GM15510 (cell line): ENCODE data around the gene SH3RF1.

Source experiments
- POLR2A ChIP-seq: IDR thresholded peaks from 3 replicates; pipeline ENCODE4 v1.6.1; 2011; ENCODE audit warnings: borderline replicate concordance; ENCODE audit not compliant: insufficient read length; ENCODE audit errors: extremely low read depth

SH3RF1 gene

DNA sequence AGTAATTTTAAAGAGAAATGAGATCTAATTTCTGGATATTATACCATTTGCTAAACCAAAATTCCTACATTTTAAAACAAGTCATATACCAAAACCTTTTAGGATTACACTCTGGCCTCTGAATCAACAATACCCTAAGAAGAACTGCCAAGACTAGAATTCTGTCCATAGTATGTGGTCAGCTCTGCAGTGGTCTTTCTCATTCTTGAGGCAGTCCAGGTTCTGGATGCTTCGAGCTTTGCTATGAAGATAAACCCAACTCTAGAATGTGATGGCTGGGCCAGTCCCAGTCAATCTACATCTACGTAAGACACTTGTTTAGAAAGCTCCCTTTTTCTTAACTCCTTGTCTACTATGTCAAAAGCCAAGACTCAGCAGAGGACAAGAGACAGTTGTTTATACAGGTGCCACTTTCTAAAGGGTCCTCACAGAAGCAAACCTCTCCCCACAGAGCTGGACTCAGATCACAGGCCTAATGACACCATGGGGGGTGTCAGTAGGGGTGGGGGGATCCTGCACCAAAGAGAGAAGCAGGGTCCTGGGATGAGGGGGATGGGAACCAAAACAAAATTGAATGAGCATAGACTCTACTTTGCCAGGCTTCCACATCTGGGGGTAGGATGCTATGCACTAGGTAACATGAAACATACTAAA lies 63.2 kb downstream of the SH3RF1 start:
- no peak for TF ChIP-seq POLR2A

DNA sequence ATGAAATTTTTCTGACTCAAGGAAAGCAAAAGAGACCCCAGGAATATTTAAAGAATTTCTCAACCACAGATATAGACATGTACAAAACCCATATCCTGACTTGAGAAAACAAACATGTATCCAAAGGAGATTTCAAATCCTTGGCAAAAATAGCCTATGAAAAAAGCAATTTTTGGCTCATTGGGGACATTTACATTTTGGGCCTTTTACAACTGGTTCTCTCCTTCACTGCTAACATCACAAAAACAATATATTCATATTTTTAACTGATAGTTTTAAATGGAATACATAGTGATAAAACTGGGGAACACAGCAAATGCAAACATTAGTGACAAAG lies 65.0 kb downstream of the SH3RF1 start:
- TF ChIP-seq POLR2A = no peak

DNA sequence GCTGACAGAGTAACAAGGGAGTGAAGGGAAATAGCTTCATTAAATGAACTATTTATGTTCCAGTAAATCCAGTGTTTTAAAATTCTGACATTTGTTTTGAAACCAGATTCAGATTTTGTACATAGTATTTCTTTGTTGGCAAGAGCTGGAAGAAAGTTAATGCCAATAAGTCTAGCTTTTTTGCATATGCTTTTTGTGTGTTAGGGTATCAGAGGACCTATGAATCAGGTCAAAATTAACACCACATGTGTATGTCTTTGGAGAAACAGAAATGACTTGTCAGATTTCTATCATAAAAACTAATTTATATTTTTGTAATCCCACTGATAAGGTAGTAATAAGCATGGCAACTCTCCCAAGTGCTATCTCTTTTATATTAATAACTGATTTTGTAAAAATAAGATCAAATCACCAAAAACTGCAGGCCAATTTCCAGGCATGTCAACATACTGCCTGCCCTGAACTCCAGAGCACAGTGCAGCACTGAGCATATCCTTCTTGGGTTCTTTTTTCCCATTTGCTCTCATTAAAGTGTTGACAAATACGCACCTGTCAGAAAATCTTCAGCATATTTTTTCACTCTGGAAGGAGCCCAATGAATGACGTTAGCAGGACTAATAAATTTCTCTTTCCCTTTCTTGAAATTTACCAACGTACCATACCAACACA lies 65.5 kb downstream of the SH3RF1 start:
- TF ChIP-seq POLR2A = no peak

DNA sequence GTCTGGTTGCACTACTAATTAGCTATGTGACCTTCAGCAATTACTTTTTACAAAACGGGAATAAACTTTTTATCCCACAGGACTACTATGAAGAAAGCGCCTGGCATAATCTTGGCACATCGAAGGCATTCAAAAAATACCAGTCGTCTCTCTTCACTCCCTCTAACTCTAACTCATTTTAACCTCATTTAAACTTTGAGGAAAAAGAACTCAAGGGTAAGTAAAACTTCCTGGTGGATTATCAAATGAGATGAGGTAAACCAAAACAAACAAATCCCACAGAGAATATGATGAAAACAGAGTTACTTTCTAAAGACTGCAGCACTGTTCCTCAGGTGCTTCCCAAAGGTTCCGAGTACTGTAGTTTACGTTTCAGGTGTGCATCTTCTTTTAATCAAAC lies 66.9 kb downstream of the SH3RF1 start:
- no peak for TF ChIP-seq POLR2A

DNA sequence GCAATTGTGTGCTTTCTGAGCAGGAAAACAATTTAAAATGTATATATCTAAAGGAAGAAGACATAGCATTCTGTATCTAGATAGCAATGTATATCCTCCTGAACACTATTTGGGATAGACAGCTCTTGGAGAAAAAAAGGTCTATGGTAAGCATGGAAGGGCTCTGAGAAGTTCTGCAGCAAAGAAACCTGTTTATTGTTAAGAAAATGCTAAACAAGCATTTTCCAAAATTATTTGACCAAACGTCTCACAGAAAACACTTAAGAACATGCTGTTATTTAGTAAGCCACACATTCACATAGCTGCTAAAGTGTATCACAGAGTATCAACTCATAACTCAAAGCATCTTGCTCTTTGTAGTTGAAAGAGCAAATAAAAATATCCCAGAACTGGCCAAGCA lies 67.9 kb downstream of the SH3RF1 start:
- no peak for TF ChIP-seq POLR2A

DNA sequence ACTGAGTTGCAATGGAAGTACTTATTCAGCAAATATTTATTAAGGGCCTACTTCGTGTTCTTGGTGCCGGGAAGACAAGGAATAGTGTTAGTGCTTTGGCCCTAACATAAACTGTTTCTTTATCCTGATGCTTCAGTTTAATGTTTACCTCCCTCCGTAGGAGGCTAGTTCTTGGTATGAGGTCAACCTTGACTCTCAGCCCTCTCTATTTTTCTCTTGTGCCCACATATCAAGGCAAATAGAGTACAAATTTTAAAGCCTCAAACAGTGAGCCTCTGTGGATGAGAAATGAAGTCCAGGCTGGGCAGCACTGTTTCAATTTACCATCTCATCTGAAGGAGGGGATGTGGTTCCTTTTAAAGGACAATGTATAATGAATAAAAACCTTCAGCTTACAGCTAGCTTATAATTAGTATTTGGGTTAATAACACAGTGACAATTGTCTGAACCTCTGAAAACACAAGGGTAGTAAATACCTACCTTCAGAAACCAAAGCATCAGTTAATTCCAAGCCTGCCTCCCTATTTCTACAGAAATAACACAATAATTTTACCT lies 68.5 kb downstream of the SH3RF1 start:
- no peak for TF ChIP-seq POLR2A

DNA sequence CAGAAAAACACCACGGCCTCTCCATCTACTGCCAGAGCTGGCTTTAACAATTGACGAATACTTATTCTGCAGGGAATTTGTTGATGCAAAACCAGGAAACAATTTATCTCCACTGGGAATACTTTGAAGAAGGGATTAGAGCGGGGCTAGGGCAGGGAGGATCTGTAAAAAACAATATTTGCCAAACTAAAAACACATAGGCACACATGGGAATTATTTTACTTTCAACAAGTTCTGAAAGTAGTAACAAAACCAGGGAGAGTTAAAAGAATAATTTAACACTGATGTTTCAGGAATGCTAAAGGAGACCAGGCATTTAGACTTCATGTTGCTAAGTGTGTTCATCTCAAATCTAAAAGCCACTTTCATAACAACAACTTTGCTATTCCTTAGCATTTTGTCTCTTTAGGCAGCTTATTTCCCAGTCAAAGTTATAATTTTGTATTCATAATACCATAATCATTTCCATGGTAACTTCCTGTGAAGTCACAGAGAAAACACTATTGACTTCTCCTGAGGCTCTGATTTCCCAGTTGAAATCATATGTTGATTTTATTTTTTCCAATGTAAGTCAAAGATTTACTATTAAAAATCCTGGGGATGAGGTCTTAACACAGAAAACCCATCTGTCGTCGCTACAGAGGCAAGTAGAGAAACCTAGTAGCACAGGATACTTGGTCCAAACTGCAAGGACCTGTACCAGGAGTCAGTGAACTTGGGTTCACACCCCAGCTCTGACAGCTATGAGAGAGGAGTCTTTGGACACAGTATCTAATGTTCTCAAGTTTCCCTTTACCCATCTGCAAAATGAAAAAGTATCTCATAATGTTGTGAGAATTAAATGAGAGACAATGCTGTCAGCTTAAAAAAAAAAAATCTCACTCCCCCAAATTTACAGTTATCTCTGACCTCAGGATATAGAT lies 69.3 kb downstream of the SH3RF1 start:
- TF ChIP-seq POLR2A = no peak

DNA sequence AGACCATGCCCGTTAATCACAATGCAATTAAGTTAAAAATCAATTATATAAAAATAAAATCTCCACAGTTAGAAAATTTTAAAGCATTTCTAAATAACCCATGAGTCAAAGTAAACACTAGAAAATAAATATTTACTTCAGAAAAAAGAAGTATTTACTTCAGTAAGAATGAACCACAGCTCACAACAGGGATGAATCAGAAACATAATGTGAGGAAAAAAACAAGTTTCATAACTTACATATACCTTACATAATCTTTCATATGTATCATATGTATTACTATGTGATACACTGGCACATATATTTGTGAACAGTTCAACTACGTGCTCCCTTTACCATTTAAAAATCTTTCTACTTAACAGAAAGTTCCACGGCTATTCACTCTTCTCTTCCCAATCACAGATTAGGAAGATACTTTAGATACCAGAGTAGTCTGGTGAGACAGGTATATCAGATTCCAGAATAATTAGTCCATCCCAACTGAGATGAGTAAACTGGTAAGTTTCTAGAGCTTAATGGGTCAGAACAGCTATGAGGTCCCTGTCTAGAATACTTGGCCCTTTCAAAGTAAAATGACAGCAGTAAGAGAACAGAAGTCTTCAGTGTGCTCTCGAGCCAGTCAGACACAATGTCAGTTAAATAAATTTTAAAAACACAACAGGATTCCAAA lies 70.3 kb downstream of the SH3RF1 start:
- no peak for TF ChIP-seq POLR2A

DNA sequence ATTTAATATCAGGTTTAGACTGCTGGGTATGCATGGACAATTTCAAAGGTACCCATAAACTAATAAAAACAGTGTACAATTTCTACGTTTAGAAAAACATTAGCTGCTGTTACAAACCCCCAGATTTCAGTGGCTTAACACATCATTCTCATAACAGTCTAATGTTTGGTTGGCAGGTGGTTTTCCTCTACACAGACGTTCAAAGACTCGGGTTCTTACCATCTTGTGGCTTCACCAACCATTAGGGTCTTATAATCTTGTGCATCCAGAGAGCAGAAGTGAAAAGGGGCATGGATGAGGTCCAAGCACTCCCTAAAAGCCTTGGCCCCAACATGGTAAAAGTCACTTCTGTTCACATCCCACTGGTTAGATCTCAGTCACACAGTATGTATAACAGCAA lies 71.6 kb downstream of the SH3RF1 start:
- no peak for TF ChIP-seq POLR2A

DNA sequence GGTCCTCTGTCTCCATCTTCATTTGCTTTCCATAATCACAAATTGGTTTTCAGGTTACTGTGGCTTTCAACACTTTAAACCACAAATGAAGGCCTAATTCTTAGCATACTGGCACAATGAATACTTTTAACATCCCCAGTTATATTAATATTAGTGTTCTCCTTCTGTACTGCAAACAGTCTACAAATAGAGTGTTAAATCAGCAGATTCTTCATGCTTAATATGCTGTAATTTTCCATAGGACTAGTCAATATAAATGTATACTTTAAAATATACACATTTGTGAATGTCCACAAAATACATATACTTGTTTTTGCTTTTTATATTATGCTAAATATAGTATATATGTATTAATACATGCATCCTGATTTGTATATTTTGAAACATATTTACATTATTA lies 72.6 kb downstream of the SH3RF1 start:
- TF ChIP-seq POLR2A = no peak

DNA sequence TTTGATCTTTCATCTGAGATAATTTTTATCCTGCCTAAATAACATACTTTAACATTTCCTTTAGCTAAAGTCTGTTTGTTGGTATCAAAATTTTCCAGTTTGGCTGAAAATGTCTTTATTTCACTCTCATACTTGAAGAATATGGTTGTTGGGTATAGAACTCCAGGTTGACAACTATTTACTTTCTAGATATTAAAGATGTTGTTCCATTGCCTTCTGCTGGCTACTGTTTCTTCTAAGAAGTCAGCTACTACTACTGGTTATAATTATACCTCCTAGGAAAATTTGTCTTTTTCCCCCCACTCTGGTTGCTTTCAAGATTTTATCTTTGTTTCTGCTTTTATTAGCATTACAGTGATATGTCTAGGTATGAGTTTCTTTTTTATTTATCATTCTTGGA lies 75.7 kb downstream of the SH3RF1 start:
- TF ChIP-seq POLR2A = no peak

DNA sequence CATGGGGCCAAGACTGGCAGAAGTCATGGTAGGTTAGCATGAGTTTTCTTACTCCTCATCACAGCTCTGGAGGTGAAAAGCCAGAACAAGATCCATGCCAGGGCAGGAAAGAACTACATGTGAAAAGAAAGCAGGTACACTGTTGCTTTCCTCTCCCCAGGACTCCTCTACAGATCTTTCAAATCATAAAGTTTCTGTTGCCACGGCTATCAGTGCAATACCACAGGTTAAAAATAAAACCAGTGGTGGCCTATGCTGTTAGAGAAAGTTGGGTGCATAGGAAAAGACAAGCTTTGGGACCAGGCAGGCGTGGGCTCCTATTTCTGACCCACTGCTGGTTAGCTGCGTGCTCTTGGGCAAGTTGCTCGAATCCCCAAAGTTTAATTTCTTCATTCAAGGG lies 81.4 kb downstream of the SH3RF1 start:
- TF ChIP-seq POLR2A = no peak

DNA sequence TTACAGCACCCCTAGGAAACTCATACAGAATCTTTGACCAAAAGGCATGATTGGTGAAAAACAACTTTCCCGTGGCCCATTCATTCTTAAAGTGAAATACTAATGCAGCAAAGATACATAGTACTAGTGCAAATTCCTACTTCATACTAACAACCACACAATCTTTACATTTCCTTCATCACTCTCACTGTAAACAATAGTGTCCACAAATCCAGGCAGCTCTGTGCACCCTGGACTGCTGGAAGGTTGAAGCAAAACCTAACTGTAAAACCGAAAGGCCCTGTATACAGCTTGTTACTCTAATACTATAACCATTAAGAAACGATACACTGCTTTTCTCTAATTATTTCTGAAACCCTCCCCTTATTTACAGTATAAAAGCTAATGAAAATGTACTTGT lies 82.6 kb downstream of the SH3RF1 start:
- TF ChIP-seq POLR2A = no peak

DNA sequence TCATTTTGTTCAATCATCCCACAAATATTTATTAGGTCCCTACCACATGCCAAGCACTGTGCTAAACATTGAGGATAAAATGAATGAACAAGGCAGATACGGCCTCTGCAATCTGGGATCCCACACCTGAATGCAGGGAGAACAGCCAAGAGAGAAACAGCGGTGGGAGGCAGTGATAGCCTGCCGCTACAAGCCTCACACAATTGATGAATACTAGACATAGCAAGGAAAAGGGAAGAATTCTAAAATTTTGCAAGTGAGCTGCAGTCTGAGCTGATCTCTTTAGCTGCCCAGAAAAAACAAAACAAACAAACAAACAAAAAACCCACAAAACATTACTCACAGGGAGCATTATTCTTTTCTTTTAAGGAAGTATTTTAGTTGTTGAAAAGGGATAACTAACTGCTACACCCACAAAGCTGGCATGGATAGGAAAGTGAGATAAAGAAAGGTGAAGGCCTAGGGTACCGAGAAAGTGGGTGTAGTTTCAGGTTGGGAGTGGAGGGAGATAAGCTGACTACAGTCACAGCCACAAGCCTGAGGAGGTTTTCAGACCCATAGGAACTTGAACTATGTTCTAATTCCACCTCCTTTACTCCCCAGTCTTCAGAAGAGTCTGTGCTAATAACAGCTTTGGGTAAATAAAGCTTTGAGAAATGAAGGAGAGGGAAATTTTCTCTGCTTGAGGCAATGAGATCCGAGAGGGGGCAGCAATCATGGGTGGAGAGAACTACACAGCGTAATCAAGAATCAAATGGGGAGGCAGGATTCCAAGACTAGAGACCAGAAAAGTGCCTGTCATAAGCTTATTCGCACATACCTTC lies 85.4 kb downstream of the SH3RF1 start:
- TF ChIP-seq POLR2A = no peak
